Kidney (tissue), 14 donors: ENCODE measurements around the gene LRRC4C. TPM values are rescaled to one million over a fixed set of nuclear protein-coding genes. Genes with fewer than 3 reads are reported as not detected.

Source experiments
- DNase-seq, 5 donors: peaks; one replicate each; pipeline ENCODE4 v3.0.0-alpha.2; 2013 to 2020
- FAIRE-seq: peaks from 2 replicates; lab custom pipeline; 2012; peaks lifted over from hg19 to GRCh38; lab: Jason Lieb, UNC
- H3K27ac ChIP-seq, 2 donors: one replicate each; pipeline ENCODE4 v1.7.0; 2013; ENCODE audit warnings: low read depth in 2 of 2, low read length in 2 of 2, inconsistent platforms in 1 of 2
- H3K27me3 ChIP-seq: one replicate; pipeline ENCODE4 v1.7.1; 2013; ENCODE audit warnings: low read length, inconsistent platforms; ENCODE audit not compliant: control insufficient read depth, insufficient read depth
- H3K36me3 ChIP-seq, 3 donors: one replicate each; pipeline versions ENCODE4 v1.7.0 to v1.7.1; 2013; ENCODE audit warnings: low read length in 3 of 3, control low read depth in 1 of 3, inconsistent platforms in 1 of 3; ENCODE audit not compliant: insufficient read depth in 3 of 3, control insufficient read depth in 2 of 3
- H3K4me1 ChIP-seq, 3 donors: one replicate each; pipeline versions ENCODE4 v1.7.0 to v1.7.1; 2013; ENCODE audit warnings: low read length in 3 of 3, inconsistent platforms in 1 of 3, low read depth in 1 of 3; ENCODE audit not compliant: control insufficient read depth in 2 of 3, insufficient read depth in 2 of 3
- H3K4me3 ChIP-seq, 3 donors: one replicate each; pipeline versions ENCODE4 v1.7.0 to v1.8.1; 2013; ENCODE audit warnings: low read length in 3 of 3, control low read depth in 1 of 3, inconsistent platforms in 1 of 3
- H3K9ac ChIP-seq, 3 donors: one replicate each; pipeline versions ENCODE4 v1.7.0 to v1.7.1; 2013; ENCODE audit warnings: low read length in 3 of 3, control low read depth in 1 of 3, inconsistent platforms in 1 of 3
- H3K9me3 ChIP-seq, 3 donors: one replicate each; pipeline versions ENCODE4 v1.7.0 to v1.7.1; 2013; ENCODE audit warnings: low read length in 3 of 3, control low read depth in 1 of 3, inconsistent platforms in 1 of 3; ENCODE audit not compliant: control insufficient read depth in 2 of 3, insufficient read depth in 1 of 3
- intact Hi-C: fragments of 100-400 bp; cut with DNase I; formaldehyde crosslinking; loops from one replicate; pipeline ENCODE4 v1.11.1; 2022
- polyA plus RNA-seq: library from polyadenylated mRNA; stranded (reverse); fragments of 350-450 nt; fragmentation: Illumina TruSeq; extraction: RNeasy Lipid Tissue Mini Kit (QIAGEN cat#74804); gene quantifications from one replicate; pipeline ENCODE4 v1.2.3, GENCODE V29; 2014; ENCODE audit warnings: low read depth, low replicate concordance; ENCODE audit not compliant: insufficient read depth
- total RNA-seq: library from RNA; stranded (reverse); fragmentation: NEBNext Ultra II Directional; extraction: Animal tissue kit (Norgen Biotek cat#: 25700); gene quantifications from one replicate; pipeline ENCODE4 v1.2.1, GENCODE V29; 2021
- TF ChIP-seq, protein P1 (sequence below): IDR thresholded peaks from 3 replicates; pipeline ENCODE4 v1.5.1; 2012; ENCODE audit warnings: mild to moderate bottlenecking, moderate library complexity, borderline replicate concordance; ENCODE audit not compliant: insufficient read depth; ENCODE audit errors: extremely low read depth
- donor health status: control.
- donor health status: control.
- donor health status: control.
- donor health status: control.
- donor health status: control.
- donor health status: DM: yes; HTN: yes; CAD: no.
- donor health status: Normal renal cell carcinoma (clear cell type).

LRRC4C gene
- total and polyA plus RNA-seq, 2 donors from 2014 or later, result 0.26 to 1.6 TPM

DNA sequence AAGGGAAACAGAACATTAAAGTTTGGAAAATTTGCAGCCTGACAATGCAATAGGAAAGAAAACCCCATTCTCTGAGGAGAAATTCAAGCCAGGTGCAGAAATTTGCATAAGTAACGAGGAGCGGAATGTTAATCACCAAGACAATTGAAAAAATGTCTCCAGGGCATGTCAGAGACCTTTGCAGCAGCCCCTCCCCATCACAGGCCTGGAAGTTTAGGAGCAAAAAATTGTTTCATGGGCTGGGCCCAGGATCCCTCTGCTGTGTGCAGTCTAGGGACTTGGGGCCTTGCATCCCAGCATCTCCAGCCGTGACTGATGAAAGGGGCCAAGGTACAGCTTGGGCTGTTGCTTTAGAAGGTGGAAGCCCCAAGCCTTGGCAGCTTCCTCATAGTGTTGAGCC lies 780.2 kb downstream of the LRRC4C start:
- no peaks in the 10 kb centered on the region for H3K27me3 ChIP-seq
- FAIRE-seq (no peak), DNase-seq (no peak)
- H3K4me1 ChIP-seq, result no peaks in the 10 kb centered on the region
- H3K36me3 ChIP-seq, result no peaks in the 10 kb centered on the region
- no peak overlapping the region for H3K9ac ChIP-seq
- H3K4me3 ChIP-seq, result no peak overlapping the region
- TF ChIP-seq, protein P1, sequence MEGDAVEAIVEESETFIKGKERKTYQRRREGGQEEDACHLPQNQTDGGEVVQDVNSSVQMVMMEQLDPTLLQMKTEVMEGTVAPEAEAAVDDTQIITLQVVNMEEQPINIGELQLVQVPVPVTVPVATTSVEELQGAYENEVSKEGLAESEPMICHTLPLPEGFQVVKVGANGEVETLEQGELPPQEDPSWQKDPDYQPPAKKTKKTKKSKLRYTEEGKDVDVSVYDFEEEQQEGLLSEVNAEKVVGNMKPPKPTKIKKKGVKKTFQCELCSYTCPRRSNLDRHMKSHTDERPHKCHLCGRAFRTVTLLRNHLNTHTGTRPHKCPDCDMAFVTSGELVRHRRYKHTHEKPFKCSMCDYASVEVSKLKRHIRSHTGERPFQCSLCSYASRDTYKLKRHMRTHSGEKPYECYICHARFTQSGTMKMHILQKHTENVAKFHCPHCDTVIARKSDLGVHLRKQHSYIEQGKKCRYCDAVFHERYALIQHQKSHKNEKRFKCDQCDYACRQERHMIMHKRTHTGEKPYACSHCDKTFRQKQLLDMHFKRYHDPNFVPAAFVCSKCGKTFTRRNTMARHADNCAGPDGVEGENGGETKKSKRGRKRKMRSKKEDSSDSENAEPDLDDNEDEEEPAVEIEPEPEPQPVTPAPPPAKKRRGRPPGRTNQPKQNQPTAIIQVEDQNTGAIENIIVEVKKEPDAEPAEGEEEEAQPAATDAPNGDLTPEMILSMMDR, result no peak
- no peaks in the 10 kb centered on the region for H3K9me3 ChIP-seq
- no peak overlapping the region for H3K27ac ChIP-seq
- intact Hi-C loops, result no loop called here

DNA sequence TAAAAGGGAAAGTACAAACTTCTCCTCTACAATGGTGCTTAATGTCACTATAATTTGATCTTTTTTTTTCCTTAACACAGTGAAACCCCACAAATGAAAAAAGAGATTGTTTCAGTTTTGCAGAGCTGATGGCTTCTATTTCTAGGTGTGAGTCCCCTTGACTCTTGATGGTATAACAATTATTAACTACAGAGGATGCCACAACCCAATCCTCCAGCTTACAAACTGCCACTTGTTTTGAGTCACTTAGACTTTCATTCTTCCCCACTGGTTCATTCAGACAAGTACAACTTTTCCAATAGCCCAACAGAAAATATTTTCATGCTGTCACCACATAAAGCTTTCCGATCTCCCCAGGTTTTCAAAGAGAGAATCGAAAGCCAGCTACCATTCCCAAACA lies 812.2 kb downstream of the LRRC4C start:
- no peak for DNase-seq
- H3K27ac ChIP-seq, result no peak overlapping the region
- H3K9me3 ChIP-seq, result peaks cover 0 to 3% (median 0%) of the 10 kb centered on the region in 3 donors
- H3K36me3 ChIP-seq, result no peaks in the 10 kb centered on the region
- H3K9ac ChIP-seq, result no peak overlapping the region
- no peaks in the 10 kb centered on the region for H3K27me3 ChIP-seq
- H3K4me3 ChIP-seq, result no peak overlapping the region
- TF ChIP-seq, protein P1, result no peak
- intact Hi-C loops, result no loop called here
- no peaks in the 10 kb centered on the region for H3K4me1 ChIP-seq
- FAIRE-seq, result no peak

DNA sequence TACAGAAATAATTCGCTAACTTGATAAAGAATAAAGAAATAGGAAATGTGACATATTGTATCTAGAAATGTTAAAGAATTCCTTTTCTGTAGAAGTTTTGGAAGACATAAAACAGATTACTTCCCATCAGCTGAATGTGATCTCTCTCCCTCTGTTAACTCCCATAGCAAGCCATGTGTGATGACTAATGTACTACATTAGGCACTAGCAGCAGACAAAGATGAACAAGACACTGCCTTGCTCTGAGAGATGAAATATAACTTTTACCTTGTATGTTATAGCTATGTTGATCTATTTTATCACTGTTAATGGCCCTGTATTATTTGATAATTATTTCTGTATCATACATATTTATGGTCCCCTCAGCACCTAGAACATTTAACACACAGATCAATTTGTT lies 817.2 kb downstream of the LRRC4C start:
- DNase-seq, result no peak
- no peak overlapping the region for H3K9ac ChIP-seq
- intact Hi-C loops, result no loop called here
- no peak overlapping the region for H3K4me3 ChIP-seq
- TF ChIP-seq, protein P1, result no peak
- FAIRE-seq, result no peak
- no peaks in the 10 kb centered on the region for H3K9me3 ChIP-seq
- H3K4me1 ChIP-seq, result no peaks in the 10 kb centered on the region
- no peaks in the 10 kb centered on the region for H3K27me3 ChIP-seq
- H3K36me3 ChIP-seq, result no peaks in the 10 kb centered on the region
- H3K27ac ChIP-seq, result no peak overlapping the region

DNA sequence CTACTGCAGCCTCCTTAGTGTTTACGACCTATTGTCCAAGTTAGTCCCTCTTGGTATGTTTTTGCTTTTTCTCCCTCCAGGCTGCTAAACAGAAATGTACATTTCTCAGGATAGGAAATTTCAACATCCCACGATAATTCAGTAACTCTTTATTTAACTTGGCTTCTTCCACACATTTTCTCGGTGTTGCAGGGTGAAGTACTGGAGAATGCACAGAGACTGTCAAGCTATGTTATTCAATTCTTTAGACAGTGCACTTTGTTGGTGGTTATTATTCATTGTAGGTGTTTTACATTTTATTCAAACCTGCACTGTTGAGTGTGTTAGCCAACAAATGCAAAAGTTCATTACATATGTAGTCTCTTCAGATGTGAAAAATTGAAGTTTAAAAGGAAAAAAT lies 839.8 kb downstream of the LRRC4C start:
- FAIRE-seq (no peak), DNase-seq (no peak)
- intact Hi-C loops, result no loop called here

More for the DNA sequence above, 839.8 kb downstream of the LRRC4C start:
- Histone ChIP-seq H3K4me1 (no peaks in the 10 kb centered on the region), H3K36me3 (no peaks in the 10 kb centered on the region), H3K27ac (no peak overlapping the region), H3K9me3 (peaks cover 0 to 4% (median 0%) of the 10 kb centered on the region in 3 donors), H3K27me3 (no peaks in the 10 kb centered on the region), H3K4me3 (no peak overlapping the region), H3K9ac (no peak overlapping the region)
- TF ChIP-seq, protein P1, result no peak
